ENCODE measurements around the gene BPTF.
"Not testable (repeated sequence)": the region's sequence is repeated elsewhere in the genome, so short reads cannot be mapped to it uniquely, and the experiment has no call there.

BPTF gene

DNA sequence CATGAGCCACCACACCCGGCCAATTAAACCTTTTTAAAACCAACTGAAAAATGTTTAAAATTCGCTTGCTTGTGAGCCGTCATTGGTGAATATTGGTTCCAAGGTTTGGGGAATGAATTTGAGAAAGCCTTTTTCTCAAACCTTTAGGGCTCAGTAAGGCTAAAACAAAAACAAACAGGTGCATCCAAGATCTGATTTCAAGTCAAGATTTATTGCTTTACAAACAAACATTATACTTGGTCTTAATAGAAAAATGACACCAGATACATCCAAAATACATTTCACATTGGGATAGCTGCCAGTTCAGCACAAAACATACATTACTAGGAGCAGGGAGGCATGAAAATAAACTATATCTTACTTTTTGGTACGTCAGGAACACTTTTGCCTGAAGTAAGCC is 165.6 kb downstream of the BPTF start:
- Mint-ChIP-seq H3K9me3 (no peaks in the 10 kb centered on the region), H3K27me3 (peaks cover 9% of the 10 kb centered on the region), H3K4me3 (no peak overlapping the region), H3K36me3 (ENCODE audit: low read depth) (peaks cover 17% of the 10 kb centered on the region), H3K27ac (no peak overlapping the region), H3K4me1 (ENCODE audit: low read depth) (peaks cover 30% of the 10 kb centered on the region)
- no peak for DNase-seq

DNA sequence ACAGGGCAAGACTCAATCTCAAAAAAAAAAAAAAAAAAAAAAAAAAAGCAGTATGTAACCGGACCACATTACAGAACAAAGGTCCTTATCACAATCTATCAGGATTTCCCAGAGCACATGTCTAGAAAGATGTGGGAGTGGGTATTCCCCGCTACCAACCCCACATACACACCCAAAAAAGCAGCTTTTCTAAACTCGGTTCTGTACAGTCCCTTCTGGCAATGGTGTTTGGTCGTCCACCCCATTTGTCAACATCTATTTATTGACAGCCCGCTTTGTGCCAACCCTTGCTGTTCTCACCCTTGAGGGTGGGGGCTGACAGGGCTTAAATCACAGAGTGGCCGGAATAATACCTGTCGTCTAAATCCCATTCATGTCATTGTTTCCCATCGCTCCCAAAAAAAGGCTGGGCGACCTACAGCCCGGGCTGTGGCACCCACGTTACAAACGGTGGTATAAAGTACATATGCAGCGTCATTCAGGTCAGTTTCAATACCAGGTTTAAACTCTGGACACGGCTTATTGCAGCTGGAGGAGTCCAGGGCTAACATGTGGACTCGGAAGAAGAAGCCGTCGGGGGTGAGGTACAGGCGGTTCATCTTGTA is 167.3 kb downstream of the BPTF start:
- Mint-ChIP-seq H3K9me3 (no peaks in the 10 kb centered on the region), H3K4me3 (peak overlapping the region; percentile 94), H3K27ac (peak overlapping the region; percentile 88), H3K4me1 (ENCODE audit: low read depth) (peaks cover 38% of the 10 kb centered on the region), H3K36me3 (ENCODE audit: low read depth) (peaks cover 17% of the 10 kb centered on the region), H3K27me3 (peaks cover 20% of the 10 kb centered on the region)
- no peak for DNase-seq

DNA sequence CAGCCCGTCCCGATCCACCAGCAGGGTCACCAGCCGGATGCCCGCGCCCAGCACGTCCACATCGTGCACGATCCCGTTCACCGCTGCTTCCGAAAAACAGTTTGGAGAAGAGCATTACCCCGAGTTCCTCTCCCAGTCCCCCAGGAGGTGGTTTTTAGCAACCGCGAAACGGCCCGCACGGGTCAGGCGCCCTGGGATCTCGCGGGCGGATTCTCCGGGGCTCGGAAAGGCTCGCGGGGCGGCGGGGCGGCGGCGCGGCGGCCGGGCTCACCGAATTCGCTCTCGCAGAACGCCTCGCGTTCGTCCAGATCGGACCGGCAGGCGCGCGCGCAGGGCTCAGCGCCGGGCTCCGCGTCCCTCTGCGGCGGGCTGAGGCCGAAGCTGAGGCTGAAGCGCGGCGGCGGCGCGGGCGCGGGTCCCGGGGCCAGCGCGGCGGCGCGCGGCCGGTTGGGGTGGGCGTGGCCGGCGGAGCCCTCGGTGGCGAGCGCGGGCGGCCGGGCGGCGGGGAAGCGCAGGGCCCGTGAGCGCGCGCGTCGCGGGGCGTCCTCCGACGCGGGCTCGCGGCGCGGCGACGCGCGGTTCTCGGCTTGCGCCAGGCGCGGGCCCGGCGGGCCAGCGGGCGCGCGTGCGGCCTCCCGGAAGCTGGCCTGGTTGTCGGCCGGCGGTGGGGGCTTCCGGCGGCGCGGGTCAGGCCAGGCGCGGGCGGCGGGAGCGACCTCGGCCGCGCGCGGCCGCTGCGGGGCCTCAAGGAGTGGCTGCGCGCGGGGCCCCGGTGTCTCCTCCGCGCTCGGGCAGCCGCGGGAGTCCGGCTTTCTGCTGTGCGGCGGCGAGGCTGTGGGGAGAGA is 168.1 kb downstream of the BPTF start:
- Mint-ChIP-seq H3K4me3 (peak overlapping the region; percentile 94), H3K27me3 (peaks cover 22% of the 10 kb centered on the region), H3K36me3 (ENCODE audit: low read depth) (peaks cover 17% of the 10 kb centered on the region), H3K27ac (peak overlapping the region; percentile 88), H3K9me3 (no peaks in the 10 kb centered on the region), H3K4me1 (ENCODE audit: low read depth) (peaks cover 39% of the 10 kb centered on the region)
- DNase-seq = peak; percentile 85

- Mint-ChIP-seq H3K4me1 (ENCODE audit: low read depth) (peaks cover 39% of the 10 kb centered on the region), H3K27ac (peak overlapping the region; percentile 87), H3K9me3 (no peaks in the 10 kb centered on the region), H3K27me3 (peaks cover 25% of the 10 kb centered on the region), H3K36me3 (ENCODE audit: low read depth) (peaks cover 17% of the 10 kb centered on the region), H3K4me3 (peak overlapping the region; percentile 82)
- no peak for DNase-seq
These were observed 168.7 kb downstream of the BPTF start for GRCh38 chr17:67993998-67994361.

- Mint-ChIP-seq H3K27ac (peak overlapping the region; percentile 12), H3K9me3 (no peaks in the 10 kb centered on the region), H3K36me3 (ENCODE audit: low read depth) (peaks cover 17% of the 10 kb centered on the region), H3K4me3 (peak overlapping the region; percentile 82), H3K4me1 (ENCODE audit: low read depth) (peaks cover 39% of the 10 kb centered on the region), H3K27me3 (peaks cover 25% of the 10 kb centered on the region)
- no peak for DNase-seq
These were observed 169.7 kb downstream of the BPTF start for GRCh38 chr17:67994817-67995569.

GRCh38 chr17:67995570-67996263 is 170.4 kb downstream of the BPTF start:
- Mint-ChIP-seq H3K27me3 (peaks cover 25% of the 10 kb centered on the region), H3K4me3 (peak overlapping the region; percentile 82), H3K36me3 (ENCODE audit: low read depth) (peaks cover 17% of the 10 kb centered on the region), H3K27ac (peak overlapping the region; percentile 74), H3K9me3 (no peaks in the 10 kb centered on the region), H3K4me1 (ENCODE audit: low read depth) (peaks cover 39% of the 10 kb centered on the region)
- peak; percentile 53 for DNase-seq

GRCh38 chr17:67996301-67997171 is 171.2 kb downstream of the BPTF start, which contains the start of gene C17orf58:
C17orf58 (minus strand) TSS chr17:67996469; CDS start chr17:67996198, 271 bp downstream.
- Mint-ChIP-seq H3K4me1 (ENCODE audit: low read depth) (peaks cover 39% of the 10 kb centered on the region), H3K27ac (peak within 1 kb of the TSS; percentile 74), H3K4me3 (peak within 1 kb of the TSS; percentile 82), H3K27me3 (peaks cover 25% of the 10 kb centered on the region), H3K36me3 (ENCODE audit: low read depth) (peaks cover 17% of the 10 kb centered on the region)
- H3K9me3 Mint-ChIP-seq = not testable (repeated sequence)
- peak; percentile 44 for DNase-seq

DNA sequence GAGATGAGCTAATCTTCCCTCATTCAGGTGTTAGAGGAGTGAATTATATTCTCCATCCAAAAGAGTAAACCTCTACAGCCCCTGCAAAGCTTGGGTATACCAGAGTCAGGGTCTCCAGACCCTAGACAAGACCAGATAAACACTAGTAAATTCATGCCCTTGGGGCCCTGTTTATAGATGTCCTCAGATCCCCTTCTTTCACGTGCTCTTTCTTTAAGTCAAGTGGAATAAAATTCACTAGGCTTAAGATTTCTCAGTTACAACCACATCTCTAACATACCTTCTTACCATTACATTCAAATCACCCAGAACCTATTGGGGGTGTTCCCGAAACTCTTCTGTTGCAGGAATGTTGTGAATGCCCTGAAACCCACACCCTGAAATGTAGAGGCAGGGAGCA is 173.2 kb downstream of the BPTF start:
- DNase-seq = no peak
- Mint-ChIP-seq H3K36me3 (ENCODE audit: low read depth) (peaks cover 4% of the 10 kb centered on the region), H3K27ac (no peak overlapping the region), H3K4me1 (ENCODE audit: low read depth) (peaks cover 25% of the 10 kb centered on the region), H3K9me3 (no peaks in the 10 kb centered on the region), H3K4me3 (no peak overlapping the region), H3K27me3 (peaks cover 25% of the 10 kb centered on the region)

GRCh38 chr17:67999291-67999911 is 174.1 kb downstream of the BPTF start:
- no peaks in the 10 kb centered on the region for H3K9me3 Mint-ChIP-seq
- H3K4me3 Mint-ChIP-seq = no peak overlapping the region
- H3K36me3 Mint-ChIP-seq (ENCODE audit: low read depth) = no peaks in the 10 kb centered on the region
- peaks cover 23% of the 10 kb centered on the region for H3K4me1 Mint-ChIP-seq (ENCODE audit: low read depth)
- peaks cover 25% of the 10 kb centered on the region for H3K27me3 Mint-ChIP-seq
- DNase-seq = no peak
- H3K27ac Mint-ChIP-seq = no peak overlapping the region

GRCh38 chr17:68004201-68004600 is 178.9 kb downstream of the BPTF start:
- Mint-ChIP-seq H3K4me1 (ENCODE audit: low read depth) (no peaks in the 10 kb centered on the region), H3K27me3 (no peaks in the 10 kb centered on the region), H3K36me3 (ENCODE audit: low read depth) (no peaks in the 10 kb centered on the region), H3K4me3 (no peak overlapping the region), H3K27ac (no peak overlapping the region), H3K9me3 (no peaks in the 10 kb centered on the region)
- DNase-seq = no peak

- DNase-seq = no peak
- Mint-ChIP-seq H3K27ac (no peak overlapping the region), H3K27me3 (no peaks in the 10 kb centered on the region), H3K4me3 (no peak overlapping the region), H3K4me1 (ENCODE audit: low read depth) (peaks cover 5% of the 10 kb centered on the region), H3K9me3 (no peaks in the 10 kb centered on the region), H3K36me3 (ENCODE audit: low read depth) (no peaks in the 10 kb centered on the region)
These were observed 181.5 kb downstream of the BPTF start for GRCh38 chr17:68006797-68007196.

DNA sequence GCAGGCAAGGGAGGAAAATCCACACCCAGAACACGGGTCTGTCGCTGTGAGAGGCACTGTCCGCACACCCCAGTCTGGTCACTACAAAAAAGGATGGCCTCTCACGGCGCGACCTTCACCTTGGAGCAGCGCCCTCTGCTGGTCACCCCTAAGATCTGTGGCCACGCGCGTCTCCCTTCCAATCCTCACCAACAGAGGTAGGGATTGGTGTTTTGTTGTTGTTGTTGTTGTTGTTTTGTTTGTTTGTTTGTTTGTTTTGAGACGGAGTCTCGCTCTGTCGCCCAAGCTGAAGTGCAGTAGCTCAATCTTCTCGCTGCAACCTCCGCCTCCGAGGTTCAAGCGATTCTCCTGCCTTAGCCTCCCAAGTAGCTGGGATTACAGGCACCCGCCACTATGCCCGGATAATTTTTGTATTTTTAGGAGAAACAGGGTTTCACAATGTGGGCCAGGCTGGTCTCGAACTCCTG is 185.9 kb downstream of the BPTF start:
- Mint-ChIP-seq H3K36me3 (ENCODE audit: low read depth) (no peaks in the 10 kb centered on the region), H3K27ac (peak overlapping the region; percentile 50), H3K4me1 (ENCODE audit: low read depth) (peaks cover 5% of the 10 kb centered on the region), H3K4me3 (peak overlapping the region; percentile 68), H3K9me3 (no peaks in the 10 kb centered on the region), H3K27me3 (no peaks in the 10 kb centered on the region)
- peak; percentile 76 for DNase-seq

- Mint-ChIP-seq H3K36me3 (ENCODE audit: low read depth) (no peaks in the 10 kb centered on the region), H3K9me3 (no peaks in the 10 kb centered on the region), H3K4me1 (ENCODE audit: low read depth) (peaks cover 11% of the 10 kb centered on the region), H3K27ac (no peak overlapping the region), H3K27me3 (no peaks in the 10 kb centered on the region), H3K4me3 (no peak overlapping the region)
- no peak for DNase-seq
These were observed 188.1 kb downstream of the BPTF start for GRCh38 chr17:68013385-68013784.
